KOPT-K1 (cell line): ENCODE data around the gene POP4.
"Not testable (repeated sequence)": the region's sequence is repeated elsewhere in the genome, so short reads cannot be mapped to it uniquely, and the experiment has no call there.

Experiments
- H3K27ac ChIP-seq: fragments of 200-600 bp; sonication (generic); 2 replicates; pipeline ENCODE4 v1.5.1; 2016; ENCODE audit warnings: antibody characterized with exemption, mild to moderate bottlenecking, low read depth, low read length; ENCODE audit not compliant: poor library complexity, severe bottlenecking
- H3K36me3 ChIP-seq: fragments of 200-600 bp; sonication (generic); 2 replicates; pipeline ENCODE4 v1.5.1; 2017; ENCODE audit warnings: antibody characterized with exemption, mild to moderate bottlenecking, low read length, moderate library complexity; ENCODE audit not compliant: insufficient read depth
- H3K9me3 ChIP-seq: fragments of 200-600 bp; sonication (generic); 2 replicates; pipeline ENCODE4 v1.5.1; 2017; ENCODE audit warnings: antibody characterized with exemption, low read length, mild to moderate bottlenecking; ENCODE audit not compliant: insufficient read depth, poor library complexity, severe bottlenecking

POP4 gene

DNA sequence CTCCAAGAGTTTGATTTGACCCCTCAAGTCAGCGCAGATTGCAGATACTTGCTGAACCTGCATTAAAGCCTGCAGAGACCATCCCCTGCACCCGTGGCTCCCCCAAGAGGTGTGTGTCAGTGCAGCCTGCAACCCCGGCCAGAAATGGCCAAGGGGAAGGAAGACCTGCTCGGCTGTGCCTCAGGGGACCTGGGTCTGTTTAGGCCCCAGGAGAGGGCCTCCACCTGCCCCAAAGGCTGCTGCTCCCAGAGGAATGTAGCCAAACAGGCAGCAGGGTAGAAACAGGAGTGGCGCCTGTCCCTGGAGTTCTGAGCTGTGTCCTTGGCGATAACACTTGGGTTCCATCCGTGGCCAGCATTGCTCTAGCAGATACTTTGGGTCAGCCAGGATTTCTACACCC lies 8.0 kb downstream of the POP4 start:
- Histone ChIP-seq H3K27ac (no peak overlapping the region), H3K9me3 (no peaks in the 10 kb centered on the region), H3K36me3 (peaks cover 76% of the 10 kb centered on the region)

DNA sequence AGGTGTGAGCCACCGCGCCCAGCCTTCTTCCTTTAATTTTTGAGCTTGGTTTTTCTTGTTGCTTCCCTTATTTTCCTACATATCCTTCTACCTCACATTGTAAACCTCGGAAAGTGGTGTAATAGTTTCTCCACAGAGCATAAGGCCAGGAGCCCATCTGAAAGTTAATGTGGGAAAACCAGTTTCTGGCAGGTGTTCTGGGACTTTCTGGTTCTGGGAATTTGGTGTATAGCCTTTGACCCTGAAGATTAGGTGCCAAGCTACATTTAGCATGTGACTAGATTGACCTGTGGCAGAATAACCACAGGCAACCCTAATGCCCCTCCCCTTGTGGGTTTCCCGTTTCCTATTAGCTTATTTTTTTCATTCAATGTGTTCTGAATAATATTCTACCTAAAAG lies 8.7 kb downstream of the POP4 start:
- Histone ChIP-seq H3K36me3 (peaks cover 68% of the 10 kb centered on the region), H3K27ac (no peak overlapping the region), H3K9me3 (no peaks in the 10 kb centered on the region)

DNA sequence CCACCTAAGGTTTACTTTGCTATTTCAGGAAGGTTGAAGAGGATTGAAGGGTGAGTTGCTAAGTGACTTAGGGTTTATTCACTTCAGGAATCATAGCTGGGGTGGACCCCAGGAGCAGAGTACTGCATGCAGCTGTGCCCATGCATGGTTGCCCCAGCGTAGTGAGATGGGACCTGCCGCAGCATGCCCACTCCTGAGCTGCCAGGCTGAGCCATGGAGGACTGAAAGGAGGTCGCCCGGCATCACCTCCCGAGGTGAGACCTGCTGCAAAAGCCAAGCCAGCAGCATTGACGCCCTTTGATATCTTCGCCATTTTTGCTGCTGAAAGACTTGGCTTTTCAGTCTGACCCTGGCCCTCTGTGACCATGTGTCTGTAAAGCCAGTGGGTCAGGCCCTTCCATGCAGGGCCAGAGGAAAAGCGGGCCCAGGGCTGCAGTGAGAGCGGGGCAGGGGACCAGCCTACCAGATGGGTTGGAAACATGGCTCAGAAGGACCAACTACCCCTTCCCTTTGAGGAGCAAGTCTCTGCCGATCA lies 9.9 kb downstream of the POP4 start:
- Histone ChIP-seq H3K36me3 (peaks cover 61% of the 10 kb centered on the region), H3K9me3 (no peaks in the 10 kb centered on the region), H3K27ac (no peak overlapping the region)

DNA sequence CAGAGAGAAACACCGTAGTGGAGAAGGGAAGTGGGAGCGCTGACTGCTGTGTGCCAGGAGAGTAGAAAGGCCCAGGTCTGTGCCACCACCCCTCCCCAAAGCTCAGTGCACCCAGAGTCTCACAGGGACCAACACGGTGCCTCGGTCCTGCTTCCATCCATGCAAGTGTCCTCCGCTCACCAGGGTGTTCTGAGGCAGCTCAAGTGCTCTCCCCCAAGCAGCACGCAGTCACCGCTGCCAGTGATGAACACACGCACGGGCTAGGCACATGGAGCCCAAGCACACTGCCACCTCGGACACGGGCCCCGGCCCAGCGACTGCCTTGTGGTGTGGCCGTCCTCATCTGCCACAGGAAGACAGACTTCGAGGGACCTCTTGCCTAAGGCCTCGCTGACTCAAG lies 10.5 kb downstream of the POP4 start:
- no peaks in the 10 kb centered on the region for H3K9me3 ChIP-seq
- H3K36me3 ChIP-seq, result peaks cover 56% of the 10 kb centered on the region
- H3K27ac ChIP-seq, result no peak overlapping the region

DNA sequence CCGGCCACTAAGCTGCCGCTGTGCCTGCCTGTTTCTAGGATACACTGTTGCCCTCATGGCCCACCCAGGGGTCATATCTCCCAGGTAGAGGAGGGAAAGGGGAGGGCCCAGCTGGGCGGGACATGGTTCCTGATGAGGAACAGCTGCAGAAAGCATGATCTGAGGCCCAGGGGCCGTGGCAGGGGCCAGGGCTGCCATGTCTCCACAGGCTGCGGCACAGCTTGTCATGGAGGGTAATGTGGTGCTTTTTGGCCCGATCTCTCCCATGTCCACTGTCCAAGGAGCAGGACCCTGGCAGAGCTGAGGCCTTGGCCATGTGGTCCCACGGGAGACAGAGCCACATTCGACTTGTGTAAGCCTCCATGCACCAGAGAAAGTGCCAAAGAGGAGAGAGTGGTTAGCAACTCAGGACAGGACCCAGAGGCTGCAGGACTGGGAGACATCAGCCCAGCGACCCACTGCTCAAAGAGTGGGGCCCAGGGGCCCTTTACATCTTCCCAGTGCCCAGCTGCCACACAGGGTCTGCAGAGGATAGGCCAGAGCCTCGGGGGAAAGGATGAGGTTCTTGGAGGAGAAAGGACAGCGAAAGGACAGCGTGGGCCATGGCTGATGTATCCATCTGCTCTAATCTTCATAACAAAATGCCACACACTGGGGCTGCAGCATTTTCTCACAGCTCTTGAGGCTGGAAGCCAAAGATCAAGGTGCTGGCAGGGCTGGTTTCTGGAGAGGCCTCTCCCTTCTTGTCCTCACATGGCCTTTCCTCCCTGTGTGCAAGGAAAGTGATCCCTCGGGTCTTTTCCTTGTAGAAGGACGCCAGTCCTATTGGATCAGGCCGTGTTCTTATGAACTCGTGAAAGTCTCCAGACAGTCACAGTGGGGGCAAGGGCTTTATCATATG lies 11.5 kb downstream of the POP4 start:
- Histone ChIP-seq H3K9me3 (no peaks in the 10 kb centered on the region), H3K27ac (no peak overlapping the region), H3K36me3 (peaks cover 45% of the 10 kb centered on the region)

DNA sequence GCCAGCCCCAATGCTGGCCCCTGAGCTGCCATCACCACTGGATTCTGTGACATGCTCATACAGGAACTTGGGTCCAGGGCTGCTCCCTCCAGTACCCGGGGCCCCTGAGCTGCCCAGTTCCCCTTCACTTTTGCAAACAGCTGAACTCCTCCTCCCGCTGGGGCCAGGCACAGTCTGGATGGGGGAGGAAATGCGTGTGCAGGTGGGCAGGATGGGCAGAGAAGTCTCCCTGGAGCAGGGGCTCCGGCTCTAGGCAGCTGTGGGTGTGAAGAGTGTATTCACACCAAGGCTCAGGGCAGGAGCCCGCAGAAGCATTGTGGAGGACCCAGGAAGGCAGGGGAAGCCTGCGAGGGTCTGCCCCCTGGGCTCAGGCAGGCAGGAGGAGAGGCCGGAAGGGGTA lies 12.4 kb downstream of the POP4 start:
- peaks cover 37% of the 10 kb centered on the region for H3K36me3 ChIP-seq
- H3K27ac ChIP-seq, result no peak overlapping the region
- no peaks in the 10 kb centered on the region for H3K9me3 ChIP-seq

DNA sequence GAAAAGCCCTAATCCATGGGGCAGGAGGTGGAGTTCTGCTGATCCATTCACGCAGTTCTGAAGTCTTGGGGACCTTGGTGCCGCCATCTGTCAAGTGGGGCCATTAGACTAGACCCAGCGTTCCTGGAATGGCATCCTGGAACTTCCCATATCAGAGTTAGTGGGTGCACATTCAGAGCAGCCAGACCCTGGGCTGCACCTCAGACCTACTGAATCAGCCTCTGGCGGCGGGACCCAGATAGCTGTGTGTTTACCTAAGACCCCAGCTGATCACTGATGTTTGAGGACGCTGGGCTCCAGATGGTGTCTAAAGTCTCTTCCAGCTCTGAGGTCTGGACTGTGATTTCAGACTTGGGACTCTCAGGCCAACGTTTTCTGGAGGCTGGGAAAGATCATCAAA lies 12.8 kb downstream of the POP4 start:
- Histone ChIP-seq H3K36me3 (peaks cover 32% of the 10 kb centered on the region), H3K27ac (no peak overlapping the region), H3K9me3 (no peaks in the 10 kb centered on the region)

DNA sequence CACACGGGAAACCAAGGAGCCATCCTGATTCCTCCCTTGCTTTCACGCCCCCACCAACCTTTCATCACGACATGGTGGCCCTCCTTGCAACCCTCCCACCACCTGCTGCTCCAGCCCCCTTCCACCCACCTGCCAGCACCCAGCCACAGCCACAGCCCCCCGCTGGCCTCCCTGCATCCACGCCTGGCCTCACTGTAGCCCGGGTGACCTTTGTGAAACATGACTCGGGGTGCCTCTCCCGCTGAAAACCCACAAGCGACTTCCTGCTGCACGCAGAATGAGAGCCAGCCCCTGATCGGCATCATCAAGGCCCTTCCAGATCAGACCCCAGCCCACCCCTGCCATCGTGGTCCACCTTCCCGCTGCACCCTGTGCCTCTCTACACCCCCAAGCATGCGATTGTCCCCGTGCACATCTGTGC lies 14.9 kb downstream of the POP4 start:
- Histone ChIP-seq H3K9me3 (no peaks in the 10 kb centered on the region), H3K36me3 (peaks cover 12% of the 10 kb centered on the region; the same call in 1 of the 2 replicates), H3K27ac (peak overlapping the region; percentile 64)

DNA sequence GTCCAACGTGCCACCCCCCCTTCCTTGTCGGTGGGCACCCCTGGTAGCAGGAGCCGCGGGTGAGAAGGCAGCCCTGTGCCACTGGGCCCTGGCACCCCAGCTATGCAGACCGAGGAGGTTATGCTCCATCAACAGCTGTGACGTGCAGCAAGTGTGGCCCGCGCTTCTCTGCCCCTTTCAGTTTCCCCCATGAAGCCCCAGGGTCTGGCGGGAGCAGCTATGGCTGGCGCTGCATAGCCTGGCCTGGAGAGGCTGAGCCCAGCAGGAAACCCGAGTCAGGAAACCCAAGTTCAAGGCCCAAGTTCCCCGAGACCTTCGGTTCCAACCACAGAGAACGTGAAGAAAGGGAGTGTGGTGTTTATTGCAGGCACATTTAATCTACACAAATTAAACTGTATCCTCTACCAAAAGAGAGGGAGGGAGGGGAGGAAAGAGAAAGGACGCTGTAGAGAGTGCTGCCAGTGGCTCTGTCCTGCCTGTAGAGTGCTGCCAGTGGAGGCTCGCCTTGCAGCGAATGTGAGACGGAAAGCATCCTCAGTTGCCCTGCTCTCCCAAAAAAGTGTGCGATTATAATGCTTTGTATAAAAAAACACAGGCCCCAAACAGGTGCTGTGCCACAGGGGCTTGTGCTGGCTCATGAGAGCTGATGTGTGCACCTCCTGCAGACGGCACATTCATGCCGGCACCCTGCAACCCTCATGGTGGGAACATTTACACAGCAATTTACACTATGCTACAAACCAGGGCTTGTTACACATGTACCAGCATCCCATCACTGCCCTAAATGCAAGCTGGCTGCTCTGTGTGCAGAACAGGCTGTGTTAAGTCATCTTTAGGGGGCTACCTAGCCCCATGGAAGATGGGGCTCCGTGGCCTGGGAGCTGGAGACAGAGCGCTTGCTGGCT lies 16.3 kb downstream of the POP4 start:
- Histone ChIP-seq H3K9me3 (no peaks in the 10 kb centered on the region), H3K36me3 (no peaks in the 10 kb centered on the region), H3K27ac (peak overlapping the region; percentile 64)

DNA sequence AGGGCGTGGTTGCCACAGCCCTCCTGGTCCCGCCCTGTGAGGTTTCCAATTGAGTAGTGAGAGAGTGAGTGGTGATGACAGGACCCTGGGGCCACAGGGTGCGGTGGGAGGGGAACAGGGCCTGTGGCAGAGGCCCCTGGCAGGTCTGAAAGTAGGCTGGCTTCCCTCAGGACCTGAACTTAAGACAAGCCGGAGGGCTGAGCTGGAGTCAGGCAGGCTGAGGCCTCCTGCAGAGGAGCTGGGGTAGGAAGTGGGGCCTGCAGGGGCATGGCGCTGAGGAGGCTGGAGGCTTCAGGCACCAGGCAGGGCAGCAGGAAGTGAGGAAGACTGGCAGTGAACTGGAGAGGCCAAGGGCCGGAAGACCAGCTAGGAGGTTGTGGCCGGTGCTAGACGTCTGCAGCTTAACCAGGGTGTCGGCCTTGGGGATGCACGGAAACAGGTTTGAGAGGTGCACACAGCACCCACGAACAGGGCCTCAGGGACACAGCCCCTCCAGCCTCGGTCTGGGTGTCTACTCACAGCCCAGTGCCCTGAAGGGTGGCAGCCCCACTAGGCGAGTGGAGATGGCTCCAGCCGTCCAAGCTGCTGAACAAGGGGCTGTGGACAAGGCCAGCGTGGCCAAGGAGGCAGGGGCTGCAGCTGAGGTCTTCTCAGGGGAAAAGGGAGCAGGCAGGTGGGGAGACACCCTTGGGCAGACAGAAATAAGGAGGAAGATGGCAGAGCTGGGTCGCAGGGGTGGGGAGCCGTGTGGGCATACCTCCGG lies 17.8 kb downstream of the POP4 start:
- Histone ChIP-seq H3K36me3 (no peaks in the 10 kb centered on the region), H3K27ac (peak overlapping the region; percentile 25), H3K9me3 (no peaks in the 10 kb centered on the region)

DNA sequence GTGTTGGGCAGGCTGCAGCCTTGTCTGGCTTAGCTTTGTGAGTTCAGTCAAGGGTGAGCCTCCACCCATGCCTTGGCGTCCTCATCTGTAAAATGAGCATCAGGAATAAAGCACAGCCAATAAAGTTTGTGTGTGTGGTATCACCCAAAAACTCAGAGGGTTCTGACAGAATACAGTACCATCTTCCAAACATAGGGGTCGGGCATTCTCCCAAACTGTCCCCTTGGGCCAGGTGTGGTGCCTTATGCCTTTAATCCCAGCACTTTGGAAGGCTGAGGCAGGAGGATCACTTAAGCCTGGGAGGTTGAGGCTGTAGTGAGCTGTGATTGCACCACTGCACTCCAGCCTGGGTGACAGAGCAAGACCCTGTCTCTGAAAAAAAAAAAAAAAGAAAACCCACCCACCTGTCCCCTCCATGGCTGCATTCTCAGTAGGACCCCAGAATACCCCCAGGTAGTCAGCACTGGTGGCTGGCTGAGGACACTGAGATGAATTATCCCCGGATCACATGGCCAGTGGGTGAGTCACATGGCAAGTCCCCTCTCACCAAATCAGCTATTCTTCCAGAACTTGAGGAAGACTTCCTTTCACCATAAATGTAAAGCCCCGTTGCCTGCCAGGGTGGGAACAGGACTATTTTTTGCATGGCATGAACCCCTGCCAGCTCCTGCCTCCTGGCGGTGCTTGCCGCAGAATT lies 18.6 kb downstream of the POP4 start:
- no peaks in the 10 kb centered on the region for H3K36me3 ChIP-seq
- no peaks in the 10 kb centered on the region for H3K9me3 ChIP-seq
- peak overlapping the region; percentile 25 for H3K27ac ChIP-seq

DNA sequence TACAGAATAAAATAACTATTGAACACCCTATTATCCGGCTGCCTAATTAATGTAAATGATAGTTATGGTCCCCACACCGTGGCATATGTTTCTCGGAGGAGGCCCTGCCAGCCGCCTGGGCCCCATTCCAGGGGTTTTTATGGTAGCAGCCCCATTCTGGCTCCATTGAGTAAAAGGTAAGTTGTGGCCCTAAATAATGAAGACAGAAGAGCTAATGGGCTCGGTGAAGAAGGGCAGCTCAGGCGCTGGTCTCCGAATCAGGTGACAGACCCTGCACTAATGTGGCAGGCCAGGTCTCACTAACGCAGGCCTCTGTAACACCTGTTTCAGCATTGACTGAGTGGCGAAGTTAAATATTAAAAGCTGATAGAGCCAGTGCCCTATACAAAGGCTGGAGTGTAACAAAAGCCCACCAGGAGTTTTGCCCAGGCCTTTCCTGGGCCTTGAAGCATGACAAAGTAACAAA lies 19.1 kb downstream of the POP4 start:
- H3K9me3 ChIP-seq, result no peaks in the 10 kb centered on the region

DNA sequence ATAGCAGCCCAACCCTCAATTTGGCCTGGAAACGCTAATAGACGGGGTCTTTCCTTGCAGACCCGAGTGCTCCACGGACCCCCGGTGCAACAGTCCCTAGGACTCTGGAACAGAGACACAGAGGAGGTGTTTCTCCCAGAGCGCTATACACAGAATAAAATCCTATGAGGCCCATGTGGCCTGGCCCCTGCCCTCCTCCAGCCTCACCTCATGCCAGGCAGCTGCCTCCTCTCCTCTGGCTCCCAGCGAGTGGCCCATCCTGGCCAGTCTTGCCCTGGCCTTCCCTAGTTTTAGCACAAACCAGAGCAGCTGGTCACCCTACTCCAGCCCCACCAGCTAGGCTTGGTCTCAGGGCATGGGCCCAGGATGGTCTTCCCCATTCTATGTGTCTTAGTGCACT lies 20.3 kb downstream of the POP4 start:
- H3K27ac ChIP-seq, result no peak overlapping the region
- H3K36me3 ChIP-seq, result no peaks in the 10 kb centered on the region
- no peaks in the 10 kb centered on the region for H3K9me3 ChIP-seq

More for the DNA sequence above, 19.1 kb downstream of the POP4 start:
- H3K27ac ChIP-seq, result no peak overlapping the region
- no peaks in the 10 kb centered on the region for H3K36me3 ChIP-seq

DNA sequence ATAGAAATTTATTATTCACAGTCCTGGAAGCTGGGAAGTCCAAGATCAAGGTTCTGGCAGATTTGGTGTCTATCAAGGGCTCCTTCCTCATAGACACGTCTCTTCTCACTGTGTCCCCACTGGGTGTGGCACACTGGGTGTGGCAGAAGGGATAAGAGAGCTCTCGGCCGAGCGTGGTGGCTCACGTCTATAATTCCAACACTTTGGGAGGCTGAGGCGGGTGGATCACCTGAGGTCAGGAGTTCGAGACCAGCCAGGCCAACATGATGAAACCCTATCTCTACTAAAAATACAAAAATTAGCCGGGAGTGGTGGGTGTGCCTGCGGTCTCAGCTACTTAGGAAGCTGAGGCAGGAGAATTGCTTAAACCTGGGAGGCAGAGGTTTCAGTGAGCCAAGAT lies 20.7 kb downstream of the POP4 start:
- not testable (repeated sequence) for H3K27ac ChIP-seq, H3K36me3 ChIP-seq, H3K9me3 ChIP-seq
